NCI-H748 treated with DMSO at 0.1 percent for 48 hours (cell line): Measurements from ENCODE around the gene TMEM30A.

Source experiments
- DNase-seq: peaks from one replicate; lab custom pipeline; 2025; lab: John Stamatoyannopoulos, UW

Gene TMEM30A

DNA sequence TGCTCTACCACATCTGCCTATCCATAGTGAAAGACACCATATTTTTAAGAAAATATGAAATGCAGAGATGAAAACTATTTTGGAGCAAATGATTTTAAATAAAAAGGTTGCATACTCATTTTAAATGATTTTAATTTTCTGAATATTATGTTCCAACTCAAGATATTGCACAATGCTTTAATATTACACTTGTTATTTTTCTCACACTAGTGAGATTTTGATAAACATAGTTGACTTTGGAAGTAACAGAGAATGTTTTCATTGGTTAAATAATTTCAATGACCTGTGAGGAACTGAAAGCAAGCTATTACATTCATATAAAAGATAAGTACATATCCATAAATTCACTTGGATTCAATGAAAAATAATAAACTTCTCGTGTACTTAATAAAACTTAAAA lies 7.2 kb upstream of the TMEM30A start:
- no peak for DNase-seq

- DNase-seq: no peak
Observed at GRCh38 chr6:75291331-75291730, 6.7 kb upstream of the TMEM30A start.

DNA sequence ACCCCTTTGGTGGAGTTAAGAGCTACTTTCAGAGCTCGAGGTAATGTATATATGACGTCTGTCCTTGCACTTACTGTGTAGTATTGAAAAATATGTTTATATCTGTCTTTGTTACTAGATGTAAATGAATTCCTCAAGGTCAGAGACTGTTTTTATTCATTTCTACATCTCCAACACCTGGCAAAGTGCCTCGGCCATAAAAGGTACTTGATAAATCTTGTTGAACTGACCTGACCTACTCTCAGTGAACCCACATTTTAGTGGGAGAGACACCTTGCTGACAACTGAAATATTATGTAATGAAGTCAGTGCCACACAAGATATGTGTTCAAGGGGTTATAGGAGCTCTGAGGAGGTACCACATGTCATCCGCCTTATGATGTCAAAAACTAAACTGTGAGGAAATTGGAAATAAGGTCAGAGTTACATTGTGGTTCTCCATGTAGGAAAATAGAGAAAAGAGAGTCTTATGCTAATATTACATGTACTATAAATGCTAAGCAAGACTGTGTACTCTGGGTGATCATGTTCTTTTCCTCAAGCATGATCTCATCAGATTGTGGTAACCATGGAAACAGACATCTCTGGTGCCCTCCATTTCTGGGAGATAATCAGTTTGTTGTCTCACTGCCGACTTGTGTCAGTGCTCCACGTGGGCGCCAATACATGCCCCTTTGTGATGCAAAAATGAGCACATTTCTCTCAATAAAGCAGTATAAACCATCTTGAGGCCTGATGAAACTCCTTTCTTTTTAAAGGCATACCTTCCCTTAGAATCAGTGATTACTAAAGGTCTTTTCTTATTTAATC lies 5.7 kb upstream of the TMEM30A start:
- DNase-seq: no peak

- DNase-seq: no peak
Observed at GRCh38 chr6:75288023-75288422, 3.4 kb upstream of the TMEM30A start.

- DNase-seq: no peak
Observed at GRCh38 chr6:75287424-75287823, 2.8 kb upstream of the TMEM30A start.

- DNase-seq: no peak
Observed at GRCh38 chr6:75286955-75287354, 2.4 kb upstream of the TMEM30A start.

GRCh38 chr6:75285283-75285639 lies 669 bp upstream of the TMEM30A start:
- peak; percentile 62 for DNase-seq

DNA sequence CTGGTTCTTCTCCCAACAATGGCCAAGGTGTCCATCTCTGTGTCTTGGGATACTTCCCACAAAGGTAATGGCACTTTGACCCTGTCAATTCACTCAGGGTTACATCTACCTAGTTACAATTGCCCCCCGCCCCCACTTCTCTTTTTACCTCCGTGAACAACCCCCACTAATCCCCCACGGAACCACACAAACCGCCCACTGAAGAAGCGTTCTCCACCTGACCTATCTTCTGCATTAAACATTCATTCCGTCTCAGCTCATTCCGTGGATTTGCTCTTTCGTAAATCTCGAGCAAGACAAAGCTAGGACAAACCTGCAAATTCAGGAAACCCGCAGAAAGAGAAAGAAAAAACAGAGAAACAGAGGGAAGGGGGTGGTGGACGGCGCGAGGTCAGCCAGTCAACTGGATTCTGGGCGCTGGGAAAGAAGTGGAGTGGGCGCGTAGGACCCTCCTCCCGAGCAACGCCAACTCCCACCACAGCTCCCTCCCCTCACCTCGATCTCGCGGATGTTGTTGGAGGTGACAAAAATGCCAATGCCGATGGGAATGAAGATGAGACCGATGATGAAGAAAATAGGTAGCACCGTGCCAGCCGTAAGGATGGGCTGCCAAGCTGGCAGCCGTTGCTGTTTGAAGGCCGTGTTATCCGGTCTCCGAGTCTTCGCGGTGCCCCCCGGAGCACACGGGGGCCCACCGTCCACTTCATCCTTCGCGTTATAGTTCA lies 523 bp downstream of the TMEM30A start:
- no peak for DNase-seq

DNA sequence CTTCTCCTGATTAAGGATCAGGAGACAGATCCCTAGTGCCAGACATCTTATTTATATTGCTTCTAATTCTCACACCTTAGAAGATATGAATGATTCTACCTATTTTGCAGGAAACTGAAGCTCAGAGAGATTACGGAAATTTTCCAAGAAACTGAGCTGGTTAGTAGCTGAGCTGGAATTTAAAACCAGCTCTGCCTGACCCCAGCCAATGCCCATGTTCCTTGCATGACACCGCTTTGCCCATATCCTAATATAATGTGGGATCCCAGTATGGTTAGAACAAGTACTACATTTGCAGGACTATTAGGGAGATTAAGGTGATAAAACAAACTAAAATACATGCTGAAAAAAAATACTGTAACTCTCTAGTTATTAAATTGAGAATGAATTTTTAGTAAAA lies 1.9 kb downstream of the TMEM30A start:
- no peak for DNase-seq

DNA sequence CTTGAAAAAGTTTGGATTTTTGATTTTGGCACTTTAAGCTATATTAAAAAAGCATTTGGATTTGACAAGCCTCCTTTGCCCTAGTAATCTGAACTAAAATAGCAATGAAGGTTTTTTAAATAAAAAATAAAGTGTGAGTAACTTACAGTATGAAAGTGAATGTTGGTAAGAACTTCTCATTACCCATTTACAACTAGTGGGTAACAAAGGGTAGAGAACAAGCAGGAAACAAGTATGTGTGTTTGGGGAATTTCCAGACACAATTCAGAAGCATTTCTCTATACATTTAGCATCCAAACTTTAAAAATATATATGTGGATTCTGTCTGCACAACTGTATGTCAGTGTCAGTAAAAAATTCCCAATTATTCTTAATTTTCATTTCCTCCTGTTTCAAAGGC lies 2.9 kb downstream of the TMEM30A start:
- DNase-seq: no peak

GRCh38 chr6:75280131-75280855 lies 4.3 kb downstream of the TMEM30A start:
- no peak for DNase-seq

DNA sequence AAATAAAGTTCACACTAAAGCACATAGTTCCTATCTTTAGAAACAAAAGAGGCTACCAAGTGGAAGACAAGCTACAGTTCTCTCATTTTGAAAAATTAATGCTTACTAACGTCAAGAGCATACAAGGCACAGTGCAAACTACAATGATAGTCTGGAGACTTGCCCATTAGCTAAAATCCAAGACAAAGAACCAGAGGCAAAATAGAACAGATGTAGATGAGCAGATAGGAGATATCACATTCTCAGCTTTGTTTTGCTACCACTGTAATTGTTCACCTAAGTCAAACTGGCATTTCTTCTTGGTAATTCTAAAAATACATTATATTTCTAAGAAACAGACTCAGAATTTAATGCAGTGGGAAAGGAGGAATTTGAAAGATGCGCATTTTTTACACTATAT lies 5.2 kb downstream of the TMEM30A start:
- no peak for DNase-seq

DNA sequence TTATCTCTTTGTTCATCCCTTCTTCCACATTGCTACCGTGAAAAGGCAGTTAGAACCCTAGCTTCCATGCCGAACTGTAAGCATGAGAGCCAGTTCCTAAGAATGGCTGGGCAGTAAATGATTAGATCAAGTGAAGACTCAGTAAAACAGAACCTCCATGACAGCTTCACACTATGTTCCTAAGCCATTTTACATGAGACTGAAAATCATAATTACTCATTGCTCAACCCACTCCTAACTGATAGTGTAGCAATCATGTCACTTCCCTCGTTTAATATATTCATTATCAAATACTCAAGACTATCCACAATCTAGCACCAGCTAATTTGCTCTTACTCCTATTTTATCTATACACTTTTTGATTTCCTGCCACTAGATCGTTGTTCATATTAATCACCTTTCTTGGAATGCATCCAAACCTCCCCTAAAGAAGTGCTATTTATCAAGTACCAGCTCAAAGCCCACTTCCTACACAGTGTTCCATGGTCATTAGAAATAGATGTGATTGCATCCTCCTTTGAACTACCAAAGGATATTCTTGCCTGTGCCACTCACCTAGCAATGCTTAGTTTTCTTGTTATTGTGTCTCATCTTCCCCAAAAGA lies 6.0 kb downstream of the TMEM30A start:
- no peak for DNase-seq

DNA sequence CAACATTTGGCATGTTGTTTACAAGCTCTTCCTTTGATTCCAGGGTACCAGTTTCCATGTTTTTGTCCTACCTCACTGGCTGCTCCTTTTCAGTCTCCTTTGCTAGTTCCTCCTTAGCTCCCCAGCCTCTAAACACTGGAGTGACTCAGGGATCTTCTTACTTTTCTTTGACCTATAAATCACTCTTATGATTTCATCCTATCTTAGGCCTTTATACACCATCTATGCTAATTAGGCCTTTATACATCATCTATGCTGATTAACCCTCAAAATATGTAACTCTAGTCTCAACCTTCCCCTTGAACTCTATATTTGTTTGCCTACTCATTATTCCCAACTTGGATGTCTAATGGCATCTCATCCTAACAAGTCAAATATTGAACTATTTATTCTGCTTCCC lies 9.5 kb downstream of the TMEM30A start:
- no peak for DNase-seq

GRCh38 chr6:75273009-75273408 lies 11.6 kb downstream of the TMEM30A start:
- DNase-seq: no peak

GRCh38 chr6:75272145-75272840 lies 12.3 kb downstream of the TMEM30A start:
- DNase-seq: no peak

DNA sequence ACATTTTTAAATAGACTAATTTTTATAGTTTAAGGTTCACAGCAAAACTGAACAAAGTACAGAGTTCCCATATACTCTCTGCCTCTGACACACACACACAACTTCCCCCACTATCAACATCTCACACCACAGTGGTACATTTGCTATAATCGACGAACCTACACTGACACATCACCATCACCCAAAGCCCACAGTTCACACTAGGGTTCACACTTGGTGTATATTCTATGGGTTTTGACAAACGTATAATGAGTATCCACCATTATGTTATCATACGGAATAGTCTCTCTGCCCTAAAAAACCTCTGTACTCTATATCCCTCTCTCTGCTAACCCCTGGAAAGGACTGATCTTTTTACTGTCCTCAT lies 15.6 kb downstream of the TMEM30A start:
- no peak for DNase-seq

DNA sequence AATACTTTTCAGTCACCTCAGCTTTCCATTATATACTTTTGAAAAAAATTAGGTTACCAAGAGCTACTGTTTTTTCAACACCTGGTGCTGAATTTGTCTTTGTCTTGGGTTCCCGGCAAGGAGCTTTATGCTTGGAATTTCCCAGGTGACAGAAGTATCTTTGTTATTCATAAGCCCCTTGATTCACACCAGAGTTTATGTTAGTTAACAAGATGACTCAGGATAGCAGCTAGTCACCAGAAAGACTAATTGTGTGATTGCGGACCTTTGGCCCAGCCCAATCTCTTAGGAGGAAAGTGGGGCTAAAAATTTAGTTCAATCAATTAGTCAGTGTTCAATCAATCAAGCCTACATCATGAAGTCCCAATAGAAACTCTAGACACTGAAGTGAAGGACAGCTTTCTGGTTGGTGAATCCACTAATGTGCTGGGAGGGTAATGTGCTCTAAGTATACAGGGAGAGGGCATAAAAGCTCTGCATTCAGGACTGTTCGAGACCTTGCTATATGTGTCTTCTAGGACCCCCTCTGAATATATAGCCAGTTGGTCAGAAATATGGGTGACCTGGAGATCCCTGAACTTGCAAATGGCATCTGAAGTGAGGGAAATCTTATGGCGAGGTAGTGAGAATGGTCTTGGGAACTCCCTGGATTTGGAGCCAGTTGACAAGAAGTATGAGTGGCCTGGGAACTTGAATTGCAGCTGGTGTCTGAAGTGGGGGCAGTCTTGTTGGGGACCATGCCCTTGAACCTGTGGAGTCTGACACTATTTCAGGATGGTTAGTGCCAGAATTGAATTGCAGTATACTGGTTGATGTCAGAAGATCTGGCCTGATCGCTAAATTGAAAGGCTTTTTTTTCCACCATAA lies 16.2 kb downstream of the TMEM30A start:
- DNase-seq: no peak

DNA sequence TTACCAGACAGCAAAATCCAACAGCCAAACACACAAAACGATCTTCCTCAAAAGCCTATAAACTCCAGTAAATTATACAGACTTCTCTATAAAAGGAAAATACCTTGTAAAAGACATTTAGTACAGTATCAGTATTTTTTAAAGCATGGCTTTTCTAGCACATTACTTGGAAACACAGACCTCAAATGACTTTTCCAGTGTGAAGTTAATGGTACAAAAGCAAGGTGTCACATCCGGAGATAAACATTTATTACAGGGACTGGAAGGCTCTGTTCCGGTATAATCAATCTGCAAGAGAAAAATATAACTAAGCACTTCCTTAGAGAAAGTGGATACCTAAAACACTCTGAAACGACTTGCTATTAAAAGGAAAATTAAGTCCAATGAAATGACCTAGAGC lies 17.1 kb downstream of the TMEM30A start:
- no peak for DNase-seq

GRCh38 chr6:75266716-75267291 lies 17.8 kb downstream of the TMEM30A start:
- peak; percentile 42 for DNase-seq

DNA sequence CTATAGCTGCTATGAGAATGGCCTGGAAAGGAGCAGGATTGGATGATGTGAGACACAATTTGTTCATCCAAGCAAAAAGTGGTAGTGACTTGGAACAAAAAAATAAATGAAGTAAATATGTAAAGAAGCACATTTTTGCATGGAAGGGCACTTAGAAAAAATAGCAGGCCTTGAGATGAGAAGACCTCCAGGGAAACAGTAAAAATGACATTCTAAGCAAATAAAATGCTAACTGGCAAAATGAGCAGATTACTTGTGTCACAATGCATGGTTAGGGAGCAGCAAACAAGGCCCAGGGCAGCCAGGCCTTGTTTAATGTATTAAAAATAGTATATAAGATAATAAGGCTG lies 21.2 kb downstream of the TMEM30A start:
- DNase-seq: no peak
